ENCODE results near the gene PIK3C3.
"Not testable (repeated sequence)": the region's sequence is repeated elsewhere in the genome, so short reads cannot be mapped to it uniquely, and the experiment has no call there.

Gene PIK3C3

DNA sequence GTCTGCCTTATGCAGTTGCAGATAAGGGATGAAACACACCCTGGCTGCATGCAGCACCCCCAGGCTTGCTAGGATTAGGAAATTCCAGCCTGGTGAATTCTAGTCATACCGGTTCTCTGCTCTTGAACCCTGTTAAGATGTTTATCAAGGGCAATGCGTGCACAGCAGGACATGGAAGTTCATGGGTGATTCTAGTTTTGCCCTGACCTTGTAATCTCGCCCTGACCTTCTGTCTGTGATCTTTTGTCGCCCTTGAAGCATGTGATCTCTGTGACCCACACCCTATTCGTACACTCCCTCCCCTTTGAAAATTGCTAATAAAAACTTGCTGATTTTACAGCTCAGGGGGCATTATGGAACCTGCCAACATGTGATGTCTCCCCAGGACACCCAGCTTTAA, 157.1 kb downstream of the PIK3C3 start:
- H3K4me2 ChIP-seq (ENCODE audit: low read length); H3K9ac ChIP-seq (ENCODE audit: low read length); H3K14ac ChIP-seq (ENCODE audit: low read length); H3K23ac ChIP-seq (ENCODE audit: low read length); H3K27ac ChIP-seq (ENCODE audit: low read depth, low read length); H3K27me3 ChIP-seq (ENCODE audit: insufficient read depth, low read length); H4K91ac ChIP-seq (ENCODE audit: low read depth, low read length); H3K4me1 ChIP-seq (ENCODE audit: control insufficient read depth in 1 of 2, insufficient read depth in 2 of 2, low read length in 2 of 2); H2BK120ac ChIP-seq (ENCODE audit: insufficient read depth, low read length, poor library complexity); H3K79me1 ChIP-seq (ENCODE audit: low read length); H2BK5ac ChIP-seq (ENCODE audit: low read depth, low read length, poor library complexity); H2BK12ac ChIP-seq (ENCODE audit: low read length); H4K12ac ChIP-seq (ENCODE audit: low read depth, low read length); H3K9me3 ChIP-seq (ENCODE audit: insufficient read depth, low read depth, low read length); H3K79me2 ChIP-seq (ENCODE audit: control insufficient read depth, insufficient read depth, low read length, poor library complexity); H3K4me3 ChIP-seq (ENCODE audit: low read depth, low read length); H3K18ac ChIP-seq (ENCODE audit: low read length); H4K8ac ChIP-seq (ENCODE audit: low read depth, low read length); H2AFZ ChIP-seq (ENCODE audit: insufficient read depth, low read length, poor library complexity); H3K36me3 ChIP-seq (ENCODE audit: control insufficient read depth in 1 of 2, insufficient read depth in 2 of 2, low read length in 2 of 2); DNase-seq; H2AK5ac ChIP-seq (ENCODE audit: low read length); H3K4ac ChIP-seq (ENCODE audit: low read depth, low read length): not testable (repeated sequence)
- WGBS (ENCODE audit: extremely low coverage, insufficient coverage, insufficient read length): no CpG with 5 or more reads among the region's 5 CpGs

DNA sequence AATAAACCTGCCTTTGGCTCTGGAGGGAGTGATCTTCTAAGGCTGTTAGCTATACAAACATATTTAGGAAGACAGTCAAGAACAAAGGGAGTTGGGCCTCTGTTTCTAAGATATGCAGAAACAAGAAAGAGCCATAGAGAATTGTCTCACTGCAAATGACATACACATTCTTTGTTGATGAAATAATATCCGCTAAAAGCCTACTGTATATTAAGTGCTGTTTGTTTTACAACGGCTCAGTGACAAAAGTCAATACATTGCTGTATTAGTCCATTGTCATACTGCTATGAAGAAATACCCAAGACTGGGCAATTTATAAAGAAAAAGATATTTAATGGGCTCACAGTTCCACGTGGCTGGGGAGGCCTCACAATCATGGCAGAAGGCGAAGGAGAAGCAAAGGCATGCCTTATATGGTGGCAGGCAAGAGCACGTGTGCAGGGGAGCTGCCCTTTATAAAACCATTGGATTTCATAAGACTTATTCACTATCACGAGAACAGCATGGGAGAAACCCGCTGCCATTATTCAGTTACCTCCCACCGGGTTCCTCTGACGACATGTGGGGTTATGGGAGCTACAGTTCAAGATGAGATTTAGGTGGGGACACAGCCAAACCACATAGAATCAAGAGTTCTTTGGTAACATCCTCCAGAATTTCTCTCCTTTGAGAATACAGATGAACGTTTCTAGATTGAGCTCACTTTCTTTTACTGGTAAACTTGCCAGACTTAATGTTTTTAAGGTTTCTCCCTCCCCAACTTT, 157.8 kb downstream of the PIK3C3 start:
- no peak overlapping the region for H3K23ac ChIP-seq (ENCODE audit: low read length)
- H2BK12ac ChIP-seq (ENCODE audit: low read length): no peak overlapping the region
- H3K79me2 ChIP-seq (ENCODE audit: control insufficient read depth, insufficient read depth, low read length, poor library complexity): no peaks in the 10 kb centered on the region
- no peak overlapping the region for H2AK5ac ChIP-seq (ENCODE audit: low read length)
- H3K18ac ChIP-seq (ENCODE audit: low read length): no peak overlapping the region
- no peak overlapping the region for H3K4me2 ChIP-seq (ENCODE audit: low read length)
- no peaks in the 10 kb centered on the region for H3K27me3 ChIP-seq (ENCODE audit: insufficient read depth, low read length)
- WGBS (ENCODE audit: extremely low coverage, insufficient coverage, insufficient read length): no CpG with 5 or more reads among the region's 10 CpGs
- H3K4ac ChIP-seq (ENCODE audit: low read depth, low read length): no peak overlapping the region
- H4K8ac ChIP-seq (ENCODE audit: low read depth, low read length): no peak overlapping the region
- no peaks in the 10 kb centered on the region for H3K79me1 ChIP-seq (ENCODE audit: low read length)
- no peak overlapping the region for H4K91ac ChIP-seq (ENCODE audit: low read depth, low read length)
- H3K14ac ChIP-seq (ENCODE audit: low read length): no peak overlapping the region
- H2AFZ ChIP-seq (ENCODE audit: insufficient read depth, low read length, poor library complexity): no peak overlapping the region
- no peak overlapping the region for H2BK5ac ChIP-seq (ENCODE audit: low read depth, low read length, poor library complexity)
- no peaks in the 10 kb centered on the region for H3K36me3 ChIP-seq (ENCODE audit: control insufficient read depth in 1 of 2, insufficient read depth in 2 of 2, low read length in 2 of 2)
- no peaks in the 10 kb centered on the region for H3K9me3 ChIP-seq (ENCODE audit: insufficient read depth, low read depth, low read length)
- H3K4me3 ChIP-seq (ENCODE audit: low read depth, low read length): no peak overlapping the region
- H4K12ac ChIP-seq (ENCODE audit: low read depth, low read length): no peak overlapping the region
- H3K9ac ChIP-seq (ENCODE audit: low read length): no peak overlapping the region
- H3K4me1 ChIP-seq (ENCODE audit: control insufficient read depth in 1 of 2, insufficient read depth in 2 of 2, low read length in 2 of 2): no peaks in the 10 kb centered on the region
- no peak overlapping the region for H2BK120ac ChIP-seq (ENCODE audit: insufficient read depth, low read length, poor library complexity)
- H3K27ac ChIP-seq (ENCODE audit: low read depth, low read length): no peak overlapping the region
- DNase-seq: no peak

DNA sequence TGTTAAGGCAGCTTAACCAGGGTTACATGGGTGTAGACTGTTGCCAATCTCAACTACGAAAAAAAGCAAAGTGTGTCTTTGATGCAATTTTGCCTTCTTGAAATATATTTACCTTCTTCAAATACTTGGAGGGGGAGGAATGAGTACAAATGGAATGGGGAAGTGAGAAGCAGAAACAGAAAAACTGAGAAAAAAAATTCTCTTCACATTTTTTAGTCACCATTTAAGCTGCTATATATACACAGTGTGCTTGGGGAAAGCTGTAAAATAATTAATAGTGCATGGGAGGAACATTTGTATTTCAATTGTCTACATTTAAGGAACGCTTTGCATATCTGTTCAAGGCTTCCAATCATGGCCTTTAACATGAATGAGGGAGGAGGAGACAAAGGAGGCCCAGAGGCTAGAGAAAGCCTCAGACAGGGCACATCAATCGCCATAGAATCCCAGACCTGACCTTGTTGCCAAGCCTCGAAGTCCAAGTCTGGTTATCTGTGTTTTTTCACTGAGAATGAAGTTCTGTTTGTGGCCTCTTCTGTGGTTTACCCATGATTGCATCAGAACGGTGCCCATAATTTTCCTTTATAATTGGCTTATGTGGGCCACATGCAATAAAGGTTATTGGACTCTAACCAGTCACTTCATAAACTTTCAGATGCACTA, 158.6 kb downstream of the PIK3C3 start:
- H4K91ac ChIP-seq (ENCODE audit: low read depth, low read length): no peak overlapping the region
- DNase-seq: peak in 1 of 2 donors; percentile 48

DNA sequence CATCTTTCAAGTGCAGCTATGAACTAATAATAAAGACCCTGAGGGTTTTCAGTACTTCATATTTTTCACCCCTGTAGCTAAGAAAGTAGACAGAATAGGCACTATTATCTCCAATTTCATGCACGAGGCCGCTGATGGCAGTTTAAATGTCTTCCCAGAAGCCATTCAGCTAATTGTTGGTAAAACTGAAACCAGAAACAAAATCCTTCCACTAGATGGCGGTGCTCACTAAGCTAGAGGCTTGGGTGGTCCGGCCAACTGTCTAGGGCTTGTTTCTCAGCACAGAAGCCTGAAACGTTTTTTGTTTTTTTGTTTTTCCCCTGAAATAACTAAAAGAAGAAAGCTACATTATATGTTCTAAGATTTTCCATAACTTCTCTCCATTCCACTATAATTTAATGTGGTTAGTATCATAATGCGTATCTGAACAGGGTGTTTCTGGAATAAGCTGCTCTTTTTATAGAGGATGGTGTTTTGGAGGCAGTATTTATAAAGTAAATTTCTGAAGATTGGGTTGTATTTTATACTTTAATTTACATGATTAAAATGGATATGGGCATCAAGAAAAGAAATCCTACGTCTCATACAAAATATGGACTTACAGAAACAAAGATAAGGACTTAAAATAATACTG, 159.4 kb downstream of the PIK3C3 start:
- Histone ChIP-seq H3K36me3 (ENCODE audit: control insufficient read depth in 1 of 2, insufficient read depth in 2 of 2, low read length in 2 of 2) (no peaks in the 10 kb centered on the region), H2BK120ac (ENCODE audit: insufficient read depth, low read length, poor library complexity) (no peak overlapping the region), H3K79me1 (ENCODE audit: low read length) (no peaks in the 10 kb centered on the region), H3K4ac (ENCODE audit: low read depth, low read length) (no peak overlapping the region), H2AFZ (ENCODE audit: insufficient read depth, low read length, poor library complexity) (no peak overlapping the region), H3K9ac (ENCODE audit: low read length) (no peak overlapping the region), H3K27me3 (ENCODE audit: insufficient read depth, low read length) (no peaks in the 10 kb centered on the region), H4K12ac (ENCODE audit: low read depth, low read length) (no peak overlapping the region), H3K4me3 (ENCODE audit: low read depth, low read length) (no peak overlapping the region), H4K91ac (ENCODE audit: low read depth, low read length) (no peak overlapping the region), H3K4me1 (ENCODE audit: control insufficient read depth in 1 of 2, insufficient read depth in 2 of 2, low read length in 2 of 2) (no peaks in the 10 kb centered on the region), H3K14ac (ENCODE audit: low read length) (no peak overlapping the region), H3K27ac (ENCODE audit: low read depth, low read length) (no peak overlapping the region), H4K8ac (ENCODE audit: low read depth, low read length) (no peak overlapping the region), H2BK12ac (ENCODE audit: low read length) (no peak overlapping the region), H2BK5ac (ENCODE audit: low read depth, low read length, poor library complexity) (no peak overlapping the region), H3K4me2 (ENCODE audit: low read length) (no peak overlapping the region), H2AK5ac (ENCODE audit: low read length) (no peak overlapping the region), H3K18ac (ENCODE audit: low read length) (no peak overlapping the region), H3K23ac (ENCODE audit: low read length) (no peak overlapping the region), H3K9me3 (ENCODE audit: insufficient read depth, low read depth, low read length) (no peaks in the 10 kb centered on the region), H3K79me2 (ENCODE audit: control insufficient read depth, insufficient read depth, low read length, poor library complexity) (no peaks in the 10 kb centered on the region)
- no CpG with 5 or more reads among the region's 7 CpGs for WGBS (ENCODE audit: extremely low coverage, insufficient coverage, insufficient read length)
- DNase-seq: peak; percentile 40 to 88

More for the DNA sequence above, 158.6 kb downstream of the PIK3C3 start:
- no peak overlapping the region for H3K4ac ChIP-seq (ENCODE audit: low read depth, low read length)
- no peak overlapping the region for H3K4me3 ChIP-seq (ENCODE audit: low read depth, low read length)
- H2BK12ac ChIP-seq (ENCODE audit: low read length): no peak overlapping the region
- H2AFZ ChIP-seq (ENCODE audit: insufficient read depth, low read length, poor library complexity): no peak overlapping the region
- no peaks in the 10 kb centered on the region for H3K79me2 ChIP-seq (ENCODE audit: control insufficient read depth, insufficient read depth, low read length, poor library complexity)
- H3K79me1 ChIP-seq (ENCODE audit: low read length): no peaks in the 10 kb centered on the region
- peak overlapping the region; percentile 27 for H2BK5ac ChIP-seq (ENCODE audit: low read depth, low read length, poor library complexity)
- H3K27me3 ChIP-seq (ENCODE audit: insufficient read depth, low read length): no peaks in the 10 kb centered on the region
- no peak overlapping the region for H4K12ac ChIP-seq (ENCODE audit: low read depth, low read length)
- H3K9ac ChIP-seq (ENCODE audit: low read length): no peak overlapping the region
- H4K8ac ChIP-seq (ENCODE audit: low read depth, low read length): no peak overlapping the region
- no CpG with 5 or more reads among the region's 5 CpGs for WGBS (ENCODE audit: extremely low coverage, insufficient coverage, insufficient read length)
- H3K23ac ChIP-seq (ENCODE audit: low read length): no peak overlapping the region
- no peak overlapping the region for H2AK5ac ChIP-seq (ENCODE audit: low read length)
- H3K4me2 ChIP-seq (ENCODE audit: low read length): no peak overlapping the region
- H3K14ac ChIP-seq (ENCODE audit: low read length): no peak overlapping the region
- H2BK120ac ChIP-seq (ENCODE audit: insufficient read depth, low read length, poor library complexity): no peak overlapping the region
- no peaks in the 10 kb centered on the region for H3K4me1 ChIP-seq (ENCODE audit: control insufficient read depth in 1 of 2, insufficient read depth in 2 of 2, low read length in 2 of 2)
- H3K9me3 ChIP-seq (ENCODE audit: insufficient read depth, low read depth, low read length): no peaks in the 10 kb centered on the region
- no peaks in the 10 kb centered on the region for H3K36me3 ChIP-seq (ENCODE audit: control insufficient read depth in 1 of 2, insufficient read depth in 2 of 2, low read length in 2 of 2)
- no peak overlapping the region for H3K18ac ChIP-seq (ENCODE audit: low read length)
- H3K27ac ChIP-seq (ENCODE audit: low read depth, low read length): no peak overlapping the region
